GM12878 (cell line): Measurements from ENCODE around the gene TMEM88. TPM values are rescaled to one million over a fixed set of nuclear protein-coding genes. Genes with fewer than 3 reads are reported as not detected.

ENCODE experiments used
- ATF2 ChIP-seq: IDR thresholded peaks from 2 replicates; pipeline ENCODE4 v1.6.1; 2012; ENCODE audit warnings: low read length, inconsistent platforms
- BCL3 ChIP-seq: IDR thresholded peaks from 2 replicates; pipeline ENCODE4 v1.6.1; 2011; ENCODE audit warnings: borderline replicate concordance, low read depth, mild to moderate bottlenecking, moderate library complexity, low read length; ENCODE audit not compliant: insufficient read depth, poor library complexity, severe bottlenecking
- CTCF ChIP-seq, 3 experiments: IDR thresholded peaks in 2 of 3; conservative IDR thresholded peaks in 1 of 3; 2 replicates each; pipeline ENCODE4 v1.5.1; 2011; ENCODE audit warnings: low read depth in 3 of 3, low read length in 3 of 3, mild to moderate bottlenecking in 3 of 3, control low read depth in 2 of 3, moderate library complexity in 2 of 3, inconsistent platforms in 1 of 3, mixed read lengths in 1 of 3; ENCODE audit not compliant: control insufficient read depth in 2 of 3, insufficient read depth in 1 of 3; ENCODE audit errors: extremely low read depth in 1 of 3
- DPF2 ChIP-seq: fragments of 450-650 bp; IDR thresholded peaks from 2 replicates; pipeline ENCODE4 v1.6.1; 2017; ENCODE audit warnings: mild to moderate bottlenecking
- IRF3 ChIP-seq: fragments of 450-650 bp; IDR thresholded peaks from 2 replicates; pipeline ENCODE4 v1.6.1; 2014; ENCODE audit warnings: mild to moderate bottlenecking
- MXI1 ChIP-seq: fragments of 150-350 bp; IDR thresholded peaks from 2 replicates; pipeline ENCODE4 v1.6.1; 2011; ENCODE audit warnings: low read depth, mild to moderate bottlenecking, inconsistent platforms, low read length, improper control_type of control experiment
- NFXL1 ChIP-seq: fragments of 450-650 bp; IDR thresholded peaks from 2 replicates; pipeline ENCODE4 v1.6.1; 2017; ENCODE audit warnings: antibody characterized with exemption, mild to moderate bottlenecking, borderline replicate concordance
- NR2F1 ChIP-seq: fragments of 450-650 bp; conservative IDR thresholded peaks from 2 replicates; pipeline ENCODE4 v1.6.1; 2017; ENCODE audit warnings: mild to moderate bottlenecking
- PML ChIP-seq: IDR thresholded peaks from 2 replicates; pipeline ENCODE4 v1.6.1; 2012; ENCODE audit warnings: low read length, inconsistent platforms
- USF1 ChIP-seq: IDR thresholded peaks from 2 replicates; pipeline ENCODE4 v1.6.1; 2011; ENCODE audit warnings: borderline replicate concordance, low read depth, mild to moderate bottlenecking, moderate library complexity, mixed read lengths, low read length; ENCODE audit not compliant: insufficient read depth; ENCODE audit errors: extremely low read length
- USF2 ChIP-seq: IDR thresholded peaks from 2 replicates; pipeline ENCODE4 v1.6.1; 2011; ENCODE audit warnings: low read depth, low read length, improper control_type of control experiment, borderline replicate concordance
- YY1 ChIP-seq: IDR thresholded peaks from 2 replicates; pipeline ENCODE4 v1.6.1; 2011; ENCODE audit warnings: low read depth, mild to moderate bottlenecking, low read length
- ZBTB11 ChIP-seq: fragments of 450-650 bp; formaldehyde crosslinking; IDR thresholded peaks from 2 replicates; pipeline ENCODE4 v1.5.0; 2022; ENCODE audit warnings: mild to moderate bottlenecking, missing genetic modification characterization
- ZNF207 ChIP-seq: fragments of 450-650 bp; IDR thresholded peaks from 2 replicates; pipeline ENCODE4 v1.6.1; 2014; ENCODE audit warnings: antibody characterized with exemption, mild to moderate bottlenecking, borderline replicate concordance
- ZSCAN29 ChIP-seq: fragments of 450-650 bp; IDR thresholded peaks from 2 replicates; pipeline ENCODE4 v1.6.1; 2017; ENCODE audit warnings: mild to moderate bottlenecking, moderate library complexity
- polyA plus RNA-seq, 11 experiments: library from polyadenylated mRNA; depleted of rRNA in 4 of 11; unstranded in 6 of 11; stranded (reverse) in 5 of 11; fragments of >200 nt; fragmentation: Nextera tagmentation in 4 of 11; fragmentation: Illumina TruSeq in 1 of 11; extraction: Ambion mirVana in 4 of 11; extraction: Trizol in 1 of 11; gene quantifications; 1 replicate in 1 of 11; 2 replicates in 10 of 11; pipeline versions ENCODE4 v1.2.1 to v1.2.3, GENCODE V29; 2011 to 2016; ENCODE audit warnings: inconsistent platforms in 2 of 11, missing spikeins in 2 of 11, low read depth in 1 of 11
- total RNA-seq, 4 experiments: library from RNA; depleted of rRNA in 3 of 4; stranded (reverse); fragments of >200 nt in 3 of 4; fragmentation: Illumina TruSeq in 1 of 4; extraction: Trizol in 1 of 4; gene quantifications; 2 replicates each; pipeline versions ENCODE4 v1.2.1 to v1.2.3, GENCODE V29; 2013 to 2021

Gene TMEM88
- total and polyA plus RNA-seq, 10 of the 15 experiments (the other 5 are each of a cell fraction or from before 2014, with no cell fraction given), result 0.21 to 2.2 (median 0.62) TPM; not detected in 5

- TF ChIP-seq USF1 (no peak), CTCF (IDR thresholded peaks at IDR 0.05 in 2 of 3, conservative IDR thresholded peaks at IDR 0.05 in 1 of 3; ENCODE audit: control insufficient read depth in 2 of 3, extremely low read depth in 1 of 3, insufficient read depth in 1 of 3, low read depth in 3 of 3, low read length in 3 of 3) (peak; percentile 15 to 44 (median 31); a peak in 3 of 6 replicates), ZBTB11 (CRISPR knock-in tag) (no peak), BCL3 (no peak), YY1 (peak; percentile 80), NR2F1 (no peak), MXI1 (no peak), IRF3 (no peak), NFXL1 (no peak), USF2 (no peak), DPF2 (no peak), PML (no peak), ATF2 (no peak), ZSCAN29 (no peak), ZNF207 (no peak)
Observed at GRCh38 chr17:7858522-7858810, 3.6 kb downstream of the TMEM88 start (continued).
